H1 (cell line): ENCODE measurements around the gene LY6G5B. TPM values are rescaled to one million over a fixed set of nuclear protein-coding genes. Genes with fewer than 3 reads are reported as not detected.

ENCODE experiments used
- CTCF ChIA-PET: fragments of 300-600 bp; sonication (Branson Sonifier 250); formaldehyde crosslinking; loops from one replicate; lab custom pipeline; 2021; ENCODE audit not compliant: partially characterized antibody; lab: Charles Lee
- POLR2A ChIA-PET: fragments of 300-600 bp; sonication (Branson Sonifier 250); formaldehyde crosslinking; loops from one replicate; lab custom pipeline; 2021; ENCODE audit warnings: inconsistent platforms; ENCODE audit not compliant: partially characterized antibody; lab: Charles Lee
- DNase-seq, 2 experiments: peaks; one replicate each; pipeline versions ENCODE4 v3.0.0 to v3.0.0-alpha.2; 2010 to 2022; ENCODE audit warnings: low spot score in 2 of 2, low read depth in 1 of 2, mixed read lengths in 1 of 2
- FAIRE-seq: peaks from 2 replicates; lab custom pipeline; 2011; peaks lifted over from hg19 to GRCh38; lab: Jason Lieb, UNC
- H2AFZ ChIP-seq: 2 replicates; pipeline ENCODE4 v1.8.1; 2012; ENCODE audit warnings: low read length, inconsistent platforms
- H2AK5ac ChIP-seq: 2 replicates; pipeline ENCODE4 v1.6.1; 2013; ENCODE audit warnings: low read depth, low read length
- H2BK120ac ChIP-seq: replicated peaks from 2 replicates; pipeline ENCODE3; 2013; ENCODE audit warnings: low read depth, low read length, inconsistent platforms
- H2BK12ac ChIP-seq: 2 replicates; pipeline ENCODE4 v1.6.1; 2013; ENCODE audit warnings: low read depth, low read length
- H2BK15ac ChIP-seq: 2 replicates; pipeline ENCODE4 v1.6.1; 2013; ENCODE audit warnings: low read length
- H2BK20ac ChIP-seq: 2 replicates; pipeline ENCODE4 v1.6.1; 2013; ENCODE audit warnings: low read length
- H2BK5ac ChIP-seq: 2 replicates; pipeline ENCODE4 v1.6.1; 2013; ENCODE audit warnings: low read depth, low read length
- H3K14ac ChIP-seq: 2 replicates; pipeline ENCODE4 v1.6.1; 2013; ENCODE audit warnings: inconsistent platforms; ENCODE audit not compliant: insufficient read length
- H3K18ac ChIP-seq: 2 replicates; pipeline ENCODE4 v1.6.1; 2013; ENCODE audit warnings: low read length; ENCODE audit errors: extremely low read depth
- H3K23ac ChIP-seq: 2 replicates; pipeline ENCODE4 v1.6.1; 2013; ENCODE audit warnings: inconsistent platforms; ENCODE audit not compliant: insufficient read length
- H3K23me2 ChIP-seq: 2 replicates; pipeline ENCODE4 v1.6.1; 2013; ENCODE audit warnings: low read depth, low read length
- H3K27ac ChIP-seq: 2 replicates; pipeline ENCODE4 v1.6.1; 2011; ENCODE audit warnings: low read depth, low read length, inconsistent platforms
- H3K27me3 ChIP-seq, 4 experiments: replicated peaks in 1 of 4; 1 replicate in 1 of 4; 2 replicates in 3 of 4; pipeline versions ENCODE4 v1.6.1 to v1.8.1; 2011 to 2013; ENCODE audit warnings: low read length in 3 of 4, mild to moderate bottlenecking in 3 of 4, inconsistent platforms in 2 of 4, mixed read lengths in 2 of 4, moderate library complexity in 1 of 4; ENCODE audit not compliant: control insufficient read depth in 3 of 4, insufficient read depth in 3 of 4; ENCODE audit errors: extremely low read depth in 1 of 4
- H3K36me3 ChIP-seq, 4 experiments: 2 replicates each; pipeline versions ENCODE4 v1.6.1 to v1.8.1; 2011 to 2013; ENCODE audit warnings: mild to moderate bottlenecking in 4 of 4, low read length in 3 of 4, moderate library complexity in 2 of 4, control low read depth in 1 of 4, inconsistent platforms in 1 of 4; ENCODE audit not compliant: insufficient read depth in 4 of 4, control insufficient read depth in 2 of 4
- H3K4ac ChIP-seq: replicated peaks from 2 replicates; pipeline ENCODE3; 2013; ENCODE audit warnings: low read length, low read depth, mixed read lengths, inconsistent platforms; ENCODE audit not compliant: insufficient read length
- H3K4me1 ChIP-seq, 4 experiments: replicated peaks in 1 of 4; 1 replicate in 1 of 4; 2 replicates in 3 of 4; pipeline versions ENCODE4 v1.6.1 to v1.8.1; 2011 to 2013; ENCODE audit warnings: low read length in 3 of 4, inconsistent platforms in 2 of 4, mixed read lengths in 1 of 4; ENCODE audit not compliant: insufficient read depth in 4 of 4, control insufficient read depth in 3 of 4
- H3K4me2 ChIP-seq, 2 experiments: 2 replicates each; pipeline versions ENCODE4 v1.6.1 to v1.8.1; 2011 to 2013; ENCODE audit warnings: low read depth in 2 of 2, low read length in 2 of 2, control low read depth in 1 of 2, inconsistent platforms in 1 of 2, mild to moderate bottlenecking in 1 of 2; ENCODE audit not compliant: insufficient read depth in 1 of 2
- H3K4me3 ChIP-seq, 4 experiments: fragments of 200-600, 300-600 bp in 1 of 4; sonication (generic), shearing (Covaris generic), sonication (Bioruptor Twin) in 1 of 4; 2 replicates each; pipeline versions ENCODE4 v1.5.1 to v1.8.1; 2011 to 2016; ENCODE audit warnings: low read length in 4 of 4, low read depth in 3 of 4, control low read depth in 2 of 4, inconsistent platforms in 2 of 4, mild to moderate bottlenecking in 2 of 4, mixed read lengths in 1 of 4, moderate library complexity in 1 of 4; ENCODE audit not compliant: insufficient read depth in 2 of 4; ENCODE audit errors: extremely low read depth in 1 of 4
- H3K56ac ChIP-seq: replicated peaks from 2 replicates; pipeline ENCODE3; 2013; ENCODE audit warnings: low read depth, mild to moderate bottlenecking, mixed read lengths, low read length, inconsistent platforms; ENCODE audit not compliant: insufficient read length
- H3K79me1 ChIP-seq: 2 replicates; pipeline ENCODE4 v1.6.1; 2013; ENCODE audit warnings: low read depth, low read length, control low read depth
- H3K79me2 ChIP-seq, 2 experiments: 2 replicates each; pipeline versions ENCODE4 v1.6.1 to v1.8.1; 2012 to 2013; ENCODE audit warnings: low read length in 2 of 2, mild to moderate bottlenecking in 2 of 2, inconsistent platforms in 1 of 2; ENCODE audit not compliant: insufficient read depth in 2 of 2, control insufficient read depth in 1 of 2
- H3K9ac ChIP-seq, 4 experiments: replicated peaks in 1 of 4; 1 replicate in 1 of 4; 2 replicates in 3 of 4; pipeline versions ENCODE4 v1.6.1 to v1.8.1; 2011 to 2013; ENCODE audit warnings: low read depth in 3 of 4, low read length in 3 of 4, control low read depth in 2 of 4, mild to moderate bottlenecking in 2 of 4, moderate library complexity in 2 of 4, inconsistent platforms in 1 of 4; ENCODE audit errors: extremely low read depth in 1 of 4
- H3K9me3 ChIP-seq, 2 experiments: 2 replicates each; pipeline versions ENCODE4 v1.6.1 to v1.8.1; 2012 to 2013; ENCODE audit warnings: mild to moderate bottlenecking in 2 of 2, moderate library complexity in 2 of 2, control low read depth in 1 of 2, inconsistent platforms in 1 of 2, low read depth in 1 of 2, low read length in 1 of 2, mixed read lengths in 1 of 2; ENCODE audit not compliant: insufficient read depth in 2 of 2
- H4K20me1 ChIP-seq, 2 experiments: replicated peaks in 1 of 2; 2 replicates each; pipeline versions ENCODE3 to v1.8.1; 2011 to 2013; ENCODE audit warnings: inconsistent platforms in 2 of 2, low read length in 2 of 2, mild to moderate bottlenecking in 1 of 2; ENCODE audit not compliant: insufficient read depth in 2 of 2, control insufficient read depth in 1 of 2
- H4K5ac ChIP-seq: 2 replicates; pipeline ENCODE4 v1.6.1; 2013; ENCODE audit warnings: low read length, low read depth, mixed read lengths, inconsistent platforms; ENCODE audit not compliant: insufficient read length
- H4K8ac ChIP-seq: 2 replicates; pipeline ENCODE4 v1.8.0; 2013; ENCODE audit warnings: mild to moderate bottlenecking, moderate library complexity, low read length, inconsistent platforms; ENCODE audit not compliant: insufficient read depth; ENCODE audit errors: extremely low read depth
- H4K91ac ChIP-seq: replicated peaks from 2 replicates; pipeline ENCODE3; 2013; ENCODE audit warnings: low read length, mixed read lengths, inconsistent platforms; ENCODE audit not compliant: insufficient read length
- ATF3 ChIP-seq: IDR thresholded peaks from 2 replicates; pipeline ENCODE4 v1.6.1; 2011; ENCODE audit warnings: low read depth, mild to moderate bottlenecking, low read length; ENCODE audit not compliant: insufficient read depth
- CTBP2 ChIP-seq: IDR thresholded peaks from 2 replicates; pipeline ENCODE4 v1.7.0; 2011; ENCODE audit warnings: borderline replicate concordance, mild to moderate bottlenecking, moderate library complexity, mixed read lengths, low read length; ENCODE audit not compliant: insufficient read depth, insufficient read length
- GTF2F1 ChIP-seq: IDR thresholded peaks from 2 replicates; pipeline ENCODE4 v1.6.1; 2012; ENCODE audit warnings: low read depth, low read length, improper control_type of control experiment, borderline replicate concordance
- KDM1A ChIP-seq: fragments of 200-600, 300-600 bp; sonication (generic); IDR thresholded peaks from 2 replicates; pipeline ENCODE4 v1.7.1; 2016; ENCODE audit warnings: mild to moderate bottlenecking, low read length, borderline replicate concordance
- KDM4A ChIP-seq: IDR thresholded peaks from one replicate; pipeline ENCODE4 v1.7.1; 2012; ENCODE audit warnings: low read depth, mild to moderate bottlenecking, moderate library complexity, low read length, inconsistent platforms; ENCODE audit not compliant: severe bottlenecking
- MAFK ChIP-seq: IDR thresholded peaks from 2 replicates; pipeline ENCODE4 v1.6.1; 2012; ENCODE audit warnings: low read depth, mild to moderate bottlenecking, improper control_type of control experiment, low read length
- NRF1 ChIP-seq: IDR thresholded peaks from 2 replicates; pipeline ENCODE4 v1.6.1; 2011; ENCODE audit warnings: mild to moderate bottlenecking, low read depth, low read length, improper control_type of control experiment
- SIRT6 ChIP-seq: IDR thresholded peaks from one replicate; pipeline ENCODE4 v1.7.1; 2012; ENCODE audit warnings: low read length, inconsistent platforms
- SUZ12 ChIP-seq: fragments of 200-600 bp; sonication (generic); IDR thresholded peaks from 2 replicates; pipeline ENCODE4 v1.6.1; 2012; ENCODE audit warnings: mild to moderate bottlenecking, inconsistent platforms, low read length, moderate library complexity, mixed read lengths
- TCF12 ChIP-seq: IDR thresholded peaks from 2 replicates; pipeline ENCODE4 v1.6.1; 2011; ENCODE audit warnings: low read depth, mild to moderate bottlenecking, low read length
- USF2 ChIP-seq: IDR thresholded peaks from 2 replicates; pipeline ENCODE4 v1.6.1; 2011; ENCODE audit warnings: low read length, improper control_type of control experiment
- WGBS, 2 experiments: shearing (Covaris generic) in 1 of 2; methylation state at CpG; one replicate each; pipeline versions ENCODE4 v1.1.6 to v1.1.7; 2013 to 2015; ENCODE audit warnings: low lambda C conversion rate in 2 of 2, mixed read lengths in 2 of 2, inconsistent platforms in 1 of 2, low coverage in 1 of 2, missing lambda C conversion rate in 1 of 2; ENCODE audit not compliant: insufficient replicate concordance in 2 of 2, insufficient coverage in 1 of 2, insufficient read length in 1 of 2; ENCODE audit errors: extremely low coverage in 1 of 2, missing lambda C conversion rate in 1 of 2; 5-methylcytosine and 5-hydroxymethylcytosine counted together
- polyA plus RNA-seq, 7 experiments: library from polyadenylated mRNA; depleted of rRNA in 3 of 7; stranded (reverse) in 5 of 7; unstranded in 2 of 7; fragments of >200 nt in 5 of 7; fragments of 200-250 nt in 2 of 7; gene quantifications; 1 replicate in 5 of 7; 2 replicates in 1 of 7; 4 replicates in 1 of 7; pipeline versions ENCODE4 v1.2.1 to v1.2.3, GENCODE V29; 2011 to 2013; ENCODE audit warnings: missing spikeins in 2 of 7, mixed read lengths in 2 of 7
- total RNA-seq: library from RNA; stranded (reverse); fragmentation: NEBNext Ultra II Directional; extraction: Animal tissue kit (Norgen Biotek cat#: 25700); gene quantifications from 2 replicates; pipeline ENCODE4 v1.2.1, GENCODE V29; 2021

Gene LY6G5B
- total and polyA plus RNA-seq, 2 of the 8 experiments (the other 6 are each of a cell fraction or from before 2014, with no cell fraction given), result 10.6 to 12.6 TPM

- H3K14ac ChIP-seq, result no peak overlapping the region
- H3K36me3 ChIP-seq, result no peaks in the 10 kb centered on the region
- no peak overlapping the region for H3K23ac ChIP-seq
- H4K20me1 ChIP-seq, result no peaks in the 10 kb centered on the region
- no peaks in the 10 kb centered on the region; a peak in 1 of 7 replicates for H3K27me3 ChIP-seq
- no peak overlapping the region for H3K4ac ChIP-seq
- H3K23me2 ChIP-seq, result peaks cover 3% of the 10 kb centered on the region; the same call in 1 of the 2 replicates
- no peak overlapping the region for H3K4me2 ChIP-seq
- ChIA-PET POLR2A (interaction anchor here (1.2 to 3.4 kb wide), 6 partner anchors 8 to 126 kb away, joined by 3 to 22 read pairs (median 4); partner anchors contain the start of genes ABHD16A and MPIG6B), CTCF (interaction anchor here (1.0 to 5.7 kb wide), 10 partner anchors 12 to 96 kb away, joined by 3 to 39 read pairs (median 6); partner anchors contain the start of genes CLIC1, DDAH2 and MPIG6B)
- DNase-seq (no peak), FAIRE-seq (no peak)
- no peaks in the 10 kb centered on the region for H3K79me1 ChIP-seq
- H4K91ac ChIP-seq, result peak overlapping the region; percentile 39
- H3K4me1 ChIP-seq, result peaks cover 11 to 18% (median 13%) of the 10 kb centered on the region in 4 experiments
- H3K79me2 ChIP-seq, result no peaks in the 10 kb centered on the region
- H2AK5ac ChIP-seq, result peak overlapping the region; percentile 33; the same call in 1 of the 2 replicates
- no peak overlapping the region for H3K9ac ChIP-seq
- no peak overlapping the region for H3K56ac ChIP-seq
- H2AFZ ChIP-seq, result no peak overlapping the region
- WGBS, 2 experiments, result 89% methylated on average over 7 of the region's 8 CpGs; no CpG with 5 or more reads in 1 of the 2 experiments
- no peak overlapping the region for H2BK5ac ChIP-seq
- H4K5ac ChIP-seq, result no peak overlapping the region
- no peak overlapping the region for H3K18ac ChIP-seq
- 0 out of 2 replicates have a peak overlapping the region, but pooled peaks have one; percentile 50 for H2BK12ac ChIP-seq
- H2BK20ac ChIP-seq, result no peak overlapping the region
- H2BK120ac ChIP-seq, result no peak overlapping the region
- no peaks in the 10 kb centered on the region for H3K9me3 ChIP-seq
- H3K4me3 ChIP-seq, result no peak overlapping the region
- peak overlapping the region; percentile 47; the same call in 1 of the 2 replicates for H4K8ac ChIP-seq
- no peak overlapping the region for H3K27ac ChIP-seq
- peak overlapping the region; percentile 46; the same call in 1 of the 2 replicates for H2BK15ac ChIP-seq
- TF ChIP-seq KDM1A (no peak), SUZ12 (no peak), KDM4A (no peak), ATF3 (no peak), TCF12 (no peak), USF2 (no peak), MAFK (no peak), CTBP2 (no peak), SIRT6 (no peak), NRF1 (no peak), GTF2F1 (no peak)
These were observed 42.5 kb downstream of the LY6G5B start for GRCh38 chr6:31712296-31712695.
